Transverse colon (tissue), 4 donors: ENCODE measurements around the gene CCDC70.

Experiments used
- EP300 ChIP-seq: sonication (generic); formaldehyde crosslinking; IDR thresholded peaks from one replicate; pipeline ENCODE4 v1.6.1; 2017; ENCODE audit warnings: antibody characterized with exemption, low read depth
- POLR2A ChIP-seq: fragments of 450-650 bp; IDR thresholded peaks from one replicate; pipeline ENCODE4 v1.6.1; 2016; ENCODE audit warnings: antibody characterized with exemption, mild to moderate bottlenecking, moderate library complexity
- POLR2AphosphoS5 ChIP-seq, 3 donors: sonication (generic); formaldehyde crosslinking; IDR thresholded peaks; one replicate each; pipeline ENCODE4 v1.6.1; 2016; ENCODE audit warnings: antibody characterized with exemption in 3 of 3
- TF ChIP-seq, protein P1 (sequence below), 5 experiments: fragments of 200-600 bp in 3 of 5; fragments of 450-650 bp in 2 of 5; sonication (generic) in 3 of 5; IDR thresholded peaks; 1 replicate in 2 of 5; 2 replicates in 3 of 5; pipeline ENCODE4 v1.5.1; 2016 to 2017; ENCODE audit warnings: antibody characterized with exemption in 5 of 5, inconsistent platforms in 3 of 5, mild to moderate bottlenecking in 2 of 5, moderate library complexity in 1 of 5

DNA sequence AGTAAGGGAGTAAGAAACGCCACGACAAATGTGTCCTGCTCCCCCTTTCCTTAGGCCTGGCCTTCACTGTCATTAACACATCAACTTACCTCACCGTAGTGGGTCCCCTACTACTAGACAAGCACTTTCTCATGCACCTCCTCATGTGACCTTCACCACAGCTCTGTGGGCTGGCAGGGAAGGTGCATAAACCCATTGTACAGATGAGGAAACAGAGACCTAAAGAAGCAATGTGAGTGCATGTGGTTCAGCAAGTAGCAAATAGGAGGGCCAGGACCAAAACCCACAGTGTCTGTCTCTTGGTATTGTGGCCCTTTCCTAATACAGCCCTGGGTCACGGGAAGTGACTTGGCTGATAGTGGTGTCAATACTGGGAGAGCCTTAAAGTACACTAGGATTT, 5.3 kb downstream of the CCDC70 start:
- no peak for TF ChIP-seq POLR2A
- no peak for TF ChIP-seq POLR2AphosphoS5 (IDR thresholded peaks at IDR 0.05)
- TF ChIP-seq, protein P1, sequence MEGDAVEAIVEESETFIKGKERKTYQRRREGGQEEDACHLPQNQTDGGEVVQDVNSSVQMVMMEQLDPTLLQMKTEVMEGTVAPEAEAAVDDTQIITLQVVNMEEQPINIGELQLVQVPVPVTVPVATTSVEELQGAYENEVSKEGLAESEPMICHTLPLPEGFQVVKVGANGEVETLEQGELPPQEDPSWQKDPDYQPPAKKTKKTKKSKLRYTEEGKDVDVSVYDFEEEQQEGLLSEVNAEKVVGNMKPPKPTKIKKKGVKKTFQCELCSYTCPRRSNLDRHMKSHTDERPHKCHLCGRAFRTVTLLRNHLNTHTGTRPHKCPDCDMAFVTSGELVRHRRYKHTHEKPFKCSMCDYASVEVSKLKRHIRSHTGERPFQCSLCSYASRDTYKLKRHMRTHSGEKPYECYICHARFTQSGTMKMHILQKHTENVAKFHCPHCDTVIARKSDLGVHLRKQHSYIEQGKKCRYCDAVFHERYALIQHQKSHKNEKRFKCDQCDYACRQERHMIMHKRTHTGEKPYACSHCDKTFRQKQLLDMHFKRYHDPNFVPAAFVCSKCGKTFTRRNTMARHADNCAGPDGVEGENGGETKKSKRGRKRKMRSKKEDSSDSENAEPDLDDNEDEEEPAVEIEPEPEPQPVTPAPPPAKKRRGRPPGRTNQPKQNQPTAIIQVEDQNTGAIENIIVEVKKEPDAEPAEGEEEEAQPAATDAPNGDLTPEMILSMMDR (IDR thresholded peaks at IDR 0.05), result no peak
- TF ChIP-seq EP300, result no peak
